ENCODE data around the gene SUMF1. TPM values are rescaled to one million over a fixed set of nuclear protein-coding genes. Genes with fewer than 3 reads are reported as not detected.

SUMF1 gene
- polyA plus RNA-seq, 6 donors from 2014 or later, result 18.8 to 27.6 (median 22.2) TPM

DNA sequence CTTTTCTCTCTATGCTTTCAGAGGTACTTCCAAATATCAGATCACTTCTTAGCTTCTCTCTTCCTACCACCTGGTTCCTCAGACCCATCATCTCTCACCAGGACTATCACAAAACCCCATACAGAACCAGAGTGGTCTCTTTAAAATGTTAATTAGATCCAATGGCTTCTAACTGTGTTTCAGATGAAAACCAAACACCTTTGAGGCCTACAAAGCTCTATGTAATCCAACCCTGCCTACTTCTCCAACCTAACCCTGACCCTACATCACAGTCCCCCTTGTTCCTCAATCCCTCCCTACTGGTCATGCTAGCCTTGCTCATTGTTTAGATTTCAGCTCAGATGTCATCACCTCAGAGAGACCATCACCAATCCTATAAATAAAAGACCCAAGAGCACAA is 34.8 kb downstream of the SUMF1 start:
- Mint-ChIP-seq H3K36me3 (peaks cover 22 to 31% of the 10 kb centered on the region in 2 donors), H3K27me3 (no peaks in the 10 kb centered on the region), H3K4me3 (no peak overlapping the region), H3K4me1 (peaks cover 0 to 9% (median 6%) of the 10 kb centered on the region in 3 donors), H3K27ac (peak overlapping the region in 1 of 6 donors; percentile 81), H3K9me3 (peaks cover 1 to 15% (median 7%) of the 10 kb centered on the region in 7 donors)
- DNase-seq (no peak), ATAC-seq (ENCODE audit: low read depth in 2 of 2) (no peak)

DNA sequence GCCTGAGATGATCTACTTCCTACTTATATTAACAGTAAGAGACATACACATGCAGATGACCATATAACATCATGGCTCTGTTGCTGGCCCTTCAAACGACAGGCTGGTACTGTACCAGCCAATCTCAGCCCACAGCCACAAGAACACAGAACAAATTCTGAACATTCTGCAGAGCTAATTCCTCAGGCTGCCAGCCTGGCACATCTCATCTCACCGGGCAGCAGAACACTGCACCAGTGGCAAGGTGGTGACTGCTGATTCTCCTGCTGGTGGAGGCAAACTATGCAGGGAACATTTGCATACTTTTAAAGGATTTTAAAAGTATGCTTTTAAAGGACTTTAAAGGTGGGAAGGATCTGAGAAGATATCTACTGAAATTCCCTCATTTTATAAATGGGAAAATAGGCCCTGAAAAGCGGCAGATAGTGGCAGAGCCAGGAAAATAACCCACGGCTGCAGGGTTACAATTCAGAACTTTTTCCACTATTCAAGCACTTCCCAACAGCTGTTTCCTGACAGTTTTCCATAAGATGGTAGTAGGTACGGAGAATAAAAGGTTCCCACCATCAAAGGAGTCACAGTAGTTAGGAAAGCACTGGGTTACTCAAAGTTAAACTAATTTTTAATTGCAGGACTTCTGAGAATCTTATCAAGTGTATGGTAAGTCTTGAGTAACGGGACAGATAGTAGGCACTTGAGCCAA is 37.3 kb downstream of the SUMF1 start:
- Mint-ChIP-seq H3K27me3 (no peaks in the 10 kb centered on the region), H3K4me1 (peaks cover 9 to 18% (median 10%) of the 10 kb centered on the region in 3 donors), H3K27ac (no peak overlapping the region), H3K4me3 (no peak overlapping the region), H3K9me3 (peaks cover 1 to 15% (median 7%) of the 10 kb centered on the region in 7 donors), H3K36me3 (peaks cover 22 to 27% of the 10 kb centered on the region in 2 donors)
- no peak for ATAC-seq (ENCODE audit: low read depth in 2 of 2)
- DNase-seq, result no peak

DNA sequence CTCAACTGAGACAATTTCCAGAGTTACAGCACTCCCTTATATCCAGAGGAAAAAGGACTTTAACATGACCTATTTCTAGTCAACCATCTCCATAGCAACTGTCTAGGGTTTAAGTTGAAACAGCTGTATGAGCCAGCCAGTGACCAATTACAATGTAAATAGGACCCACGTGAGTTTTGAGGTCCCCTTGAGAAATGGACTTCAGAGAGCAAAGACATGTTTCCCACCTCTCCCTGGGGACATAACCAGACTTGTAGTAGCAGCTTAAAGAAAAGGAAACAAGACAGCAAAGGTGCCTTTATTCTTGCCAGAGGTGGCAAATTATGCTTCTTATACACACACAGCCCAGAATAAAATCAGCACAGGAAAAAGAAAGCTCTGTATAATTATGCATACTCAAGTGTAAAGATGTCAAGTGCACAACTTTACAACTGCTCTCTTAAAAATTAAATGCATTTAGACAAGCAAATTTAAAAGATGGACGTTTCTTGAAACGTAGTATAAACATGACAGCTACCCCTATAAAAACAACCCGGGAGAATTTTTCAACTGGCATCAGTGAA is 40.2 kb downstream of the SUMF1 start:
- peak overlapping the region in 2 of 6 donors; percentile 37 to 41 for H3K27ac Mint-ChIP-seq
- peaks cover 0 to 8% (median under 1%) of the 10 kb centered on the region in 7 donors for H3K9me3 Mint-ChIP-seq
- no peaks in the 10 kb centered on the region for H3K27me3 Mint-ChIP-seq

DNA sequence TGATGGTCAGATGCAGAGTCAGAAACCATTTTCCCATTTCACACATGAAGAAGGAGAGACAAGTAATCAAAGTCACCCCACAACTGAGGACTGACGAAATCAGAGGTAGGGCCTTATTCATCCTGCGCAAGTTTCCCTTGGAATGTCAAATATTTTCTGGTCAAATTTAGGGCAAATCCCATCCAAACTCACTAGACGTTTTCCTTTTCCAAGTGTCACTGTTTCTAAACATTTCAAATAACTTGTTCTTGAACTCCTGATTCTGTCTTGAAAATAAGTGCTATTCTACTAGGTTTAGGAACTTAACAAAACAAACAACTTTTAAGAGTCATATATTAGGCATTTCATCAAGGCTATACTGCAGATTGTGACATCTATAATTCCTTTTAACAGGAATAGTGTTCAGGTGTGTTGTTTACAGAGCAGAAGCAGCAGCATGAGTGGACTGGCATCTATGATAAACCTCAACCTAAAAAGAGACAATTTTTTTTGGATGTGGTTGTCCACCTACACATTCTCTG is 40.7 kb downstream of the SUMF1 start:
- H3K27ac Mint-ChIP-seq, result peak overlapping the region in 1 of 6 donors; percentile 50

More for the DNA sequence above, 40.2 kb downstream of the SUMF1 start:
- no peak for DNase-seq
- Mint-ChIP-seq H3K36me3 (peaks cover 8 to 16% of the 10 kb centered on the region in 2 donors), H3K4me3 (no peak overlapping the region), H3K4me1 (peaks cover 9 to 15% (median 10%) of the 10 kb centered on the region in 3 donors)
- ATAC-seq (ENCODE audit: low read depth in 2 of 2), result no peak

DNA sequence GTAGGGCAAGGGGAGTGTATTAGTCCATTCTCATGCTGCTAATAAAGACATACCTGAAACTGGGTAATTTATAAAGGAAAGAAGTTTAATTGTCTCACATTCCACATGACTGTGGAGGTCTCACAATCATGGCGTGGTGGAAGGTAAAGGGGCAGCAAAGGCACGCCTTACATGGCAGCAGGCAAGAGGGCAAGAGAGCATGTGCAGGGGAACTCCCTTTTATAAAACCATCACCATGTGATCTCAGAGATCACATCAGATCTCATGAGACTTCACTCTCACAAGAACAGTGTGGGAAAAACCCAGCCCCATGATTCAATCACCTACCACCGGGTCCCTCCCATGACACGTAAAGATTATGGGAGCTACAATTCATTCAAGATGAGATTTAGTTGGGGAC is 41.4 kb downstream of the SUMF1 start:
- peaks cover 0 to 7% of the 10 kb centered on the region in 2 donors for H3K36me3 Mint-ChIP-seq
- DNase-seq, result no peak
- no peaks in the 10 kb centered on the region for H3K27me3 Mint-ChIP-seq
- H3K9me3 Mint-ChIP-seq, result no peaks in the 10 kb centered on the region
- H3K4me3 Mint-ChIP-seq, result no peak overlapping the region
- peaks cover 9 to 15% (median 10%) of the 10 kb centered on the region in 3 donors for H3K4me1 Mint-ChIP-seq
- peak in 1 of 2 donors; percentile 16 for ATAC-seq (ENCODE audit: low read depth in 2 of 2)
- H3K27ac Mint-ChIP-seq, result peak overlapping the region in 2 of 6 donors; percentile 7 to 68

More for the DNA sequence above, 40.7 kb downstream of the SUMF1 start:
- ATAC-seq (ENCODE audit: low read depth in 2 of 2), result no peak
- Mint-ChIP-seq H3K4me3 (no peak overlapping the region), H3K27me3 (no peaks in the 10 kb centered on the region), H3K4me1 (peaks cover 9 to 15% (median 10%) of the 10 kb centered on the region in 3 donors), H3K36me3 (peaks cover 3 to 10% of the 10 kb centered on the region in 2 donors), H3K9me3 (peaks cover 0 to 3% (median 0%) of the 10 kb centered on the region in 7 donors)
- DNase-seq, result no peak

DNA sequence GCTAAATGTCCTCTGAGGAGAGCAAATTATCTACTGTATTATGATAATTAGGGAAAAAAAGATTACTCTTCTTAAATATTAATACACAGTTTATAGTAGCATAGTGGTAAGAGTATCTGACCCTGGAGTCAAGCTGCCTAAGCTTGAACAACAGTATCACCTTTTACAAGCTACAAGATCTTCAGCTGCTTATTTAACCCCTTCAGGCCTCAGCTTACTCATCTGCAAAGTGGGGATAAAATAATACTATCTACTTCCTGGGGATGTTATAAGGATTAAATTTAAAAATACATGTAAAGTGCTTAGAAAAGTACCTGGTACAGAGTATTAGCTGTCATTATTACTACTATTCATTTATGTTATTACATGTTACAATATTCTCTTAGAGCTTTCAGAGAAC is 42.0 kb downstream of the SUMF1 start:
- no peaks in the 10 kb centered on the region for H3K27me3 Mint-ChIP-seq
- H3K9me3 Mint-ChIP-seq, result no peaks in the 10 kb centered on the region
- peaks cover 0 to 7% of the 10 kb centered on the region in 2 donors for H3K36me3 Mint-ChIP-seq
- no peak overlapping the region for H3K4me3 Mint-ChIP-seq
- peaks cover 9 to 15% (median 10%) of the 10 kb centered on the region in 3 donors for H3K4me1 Mint-ChIP-seq
- DNase-seq, result no peak
- no peak for ATAC-seq (ENCODE audit: low read depth in 2 of 2)
- no peak overlapping the region for H3K27ac Mint-ChIP-seq

DNA sequence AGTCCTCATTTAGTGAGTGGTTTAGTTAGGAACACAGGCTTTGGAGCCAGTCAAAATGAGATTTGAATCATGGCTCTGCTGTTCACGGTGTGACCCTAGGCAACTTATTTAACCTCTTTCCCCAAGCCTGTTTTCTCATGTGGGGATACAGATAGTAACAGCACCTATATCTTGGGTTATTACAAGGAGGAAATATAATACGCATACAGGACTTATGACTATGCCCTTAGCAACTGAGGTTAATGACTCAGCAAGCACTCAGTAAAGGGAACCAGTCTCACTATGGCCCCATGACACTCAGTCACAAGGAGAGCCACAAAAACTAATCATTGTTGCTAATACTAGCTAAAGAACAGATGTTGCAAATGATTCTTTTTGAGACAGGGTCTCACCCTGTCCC is 45.9 kb downstream of the SUMF1 start:
- peaks cover 0 to 5% (median 3%) of the 10 kb centered on the region in 3 donors for H3K4me1 Mint-ChIP-seq
- ATAC-seq (ENCODE audit: low read depth in 2 of 2), result no peak
- H3K36me3 Mint-ChIP-seq, result peaks cover 4 to 7% of the 10 kb centered on the region in 2 donors
- no peak for DNase-seq
- H3K27ac Mint-ChIP-seq, result no peak overlapping the region
- no peak overlapping the region for H3K4me3 Mint-ChIP-seq
- no peaks in the 10 kb centered on the region for H3K9me3 Mint-ChIP-seq
- no peaks in the 10 kb centered on the region for H3K27me3 Mint-ChIP-seq

DNA sequence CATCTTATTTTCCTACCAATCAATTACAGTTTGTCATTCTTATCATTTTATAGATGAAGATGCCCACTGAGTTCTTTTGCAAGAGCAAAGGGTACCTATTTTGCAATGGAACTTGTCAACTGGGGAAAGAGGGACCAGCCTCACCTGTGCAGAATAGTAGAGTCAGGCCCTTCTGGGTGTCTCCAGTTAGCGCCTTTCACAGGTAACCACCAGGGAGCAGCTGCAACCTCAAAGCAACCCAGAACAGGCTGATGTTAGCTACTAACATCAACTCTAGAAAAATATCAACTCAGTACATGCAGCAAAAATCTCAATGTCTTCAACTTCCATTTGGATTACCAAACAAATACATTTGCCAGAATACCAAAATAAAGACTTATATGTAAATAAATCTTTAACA is 47.1 kb downstream of the SUMF1 start:
- H3K27ac Mint-ChIP-seq, result no peak overlapping the region
- H3K36me3 Mint-ChIP-seq, result peaks cover 4 to 7% of the 10 kb centered on the region in 2 donors
- H3K9me3 Mint-ChIP-seq, result no peaks in the 10 kb centered on the region
- no peak for DNase-seq
- ATAC-seq (ENCODE audit: low read depth in 2 of 2), result no peak
- H3K4me3 Mint-ChIP-seq, result no peak overlapping the region
- no peaks in the 10 kb centered on the region for H3K4me1 Mint-ChIP-seq
- no peaks in the 10 kb centered on the region for H3K27me3 Mint-ChIP-seq

DNA sequence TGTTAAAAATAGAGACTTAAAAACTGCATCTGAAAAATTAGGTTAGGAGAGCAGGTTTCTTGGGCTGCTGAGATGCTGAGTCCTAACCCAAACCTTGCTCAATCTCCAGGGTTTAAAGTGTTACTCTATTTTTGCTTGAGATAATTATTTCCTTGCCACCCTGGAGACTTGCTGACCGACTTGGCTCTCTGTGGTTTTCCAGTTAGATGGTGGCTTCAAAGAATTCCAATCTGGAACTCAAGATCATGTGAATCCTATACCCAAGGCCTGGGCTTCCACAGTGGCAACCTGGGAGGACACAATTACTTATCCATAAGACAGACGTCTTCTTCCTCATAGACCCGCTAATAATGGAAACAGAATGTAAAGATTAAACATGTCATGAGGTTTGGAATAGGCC is 47.7 kb downstream of the SUMF1 start:
- ATAC-seq (ENCODE audit: low read depth in 2 of 2) (no peak), DNase-seq (no peak)
- no peaks in the 10 kb centered on the region for H3K4me1 Mint-ChIP-seq
- H3K27ac Mint-ChIP-seq, result peak overlapping the region in 1 of 6 donors; percentile 42
- peaks cover 2 to 4% of the 10 kb centered on the region in 2 donors for H3K36me3 Mint-ChIP-seq
- no peak overlapping the region for H3K4me3 Mint-ChIP-seq
- H3K27me3 Mint-ChIP-seq, result no peaks in the 10 kb centered on the region
- no peaks in the 10 kb centered on the region for H3K9me3 Mint-ChIP-seq

DNA sequence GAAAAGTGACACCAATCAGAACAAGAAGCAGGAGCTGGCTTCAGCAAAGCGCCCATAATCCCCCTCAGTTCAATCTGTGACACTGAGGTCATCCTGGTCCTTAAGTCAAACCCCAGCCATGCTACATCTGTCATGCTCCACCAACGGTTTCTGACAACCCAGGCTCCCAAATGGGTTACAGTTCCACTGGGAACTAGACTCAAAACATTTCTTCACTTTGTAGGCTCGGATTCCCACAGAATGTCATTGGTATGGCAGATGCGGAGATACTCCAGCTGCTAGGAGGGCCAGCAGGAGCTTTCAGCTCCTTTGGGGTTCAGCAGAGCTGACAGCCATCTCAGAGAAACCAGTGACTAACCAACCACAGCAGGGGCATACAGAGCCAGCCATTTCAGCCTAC is 48.9 kb downstream of the SUMF1 start:
- H3K4me1 Mint-ChIP-seq, result no peaks in the 10 kb centered on the region
- H3K36me3 Mint-ChIP-seq, result peaks cover 0 to 9% of the 10 kb centered on the region in 2 donors
- H3K9me3 Mint-ChIP-seq, result no peaks in the 10 kb centered on the region
- ATAC-seq (ENCODE audit: low read depth in 2 of 2) (no peak), DNase-seq (no peak)
- no peak overlapping the region for H3K4me3 Mint-ChIP-seq
- H3K27ac Mint-ChIP-seq, result peak overlapping the region in 1 of 6 donors; percentile 76
- H3K27me3 Mint-ChIP-seq, result no peaks in the 10 kb centered on the region

DNA sequence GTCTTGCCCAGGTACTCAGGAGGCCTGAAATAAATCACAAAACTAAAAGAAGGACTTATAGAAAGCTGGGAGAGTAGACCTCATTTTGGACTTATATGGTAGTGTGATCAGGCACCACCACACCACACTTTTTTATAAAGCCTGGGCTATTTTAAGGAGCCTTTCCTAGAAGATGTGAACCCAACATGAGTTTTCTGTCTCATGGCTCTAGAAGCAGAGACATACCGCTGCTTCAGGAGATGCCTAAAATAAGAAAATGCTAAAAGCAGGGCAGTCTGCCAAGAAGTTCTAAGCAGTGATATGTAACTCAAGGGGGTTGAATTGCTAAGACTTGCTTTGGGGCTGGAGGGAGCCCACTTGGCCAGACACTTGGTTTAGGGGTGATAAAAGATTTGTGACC is 49.6 kb downstream of the SUMF1 start:
- ATAC-seq (ENCODE audit: low read depth in 2 of 2), result no peak
- peak overlapping the region in 1 of 6 donors; percentile 9 for H3K27ac Mint-ChIP-seq
- no peaks in the 10 kb centered on the region for H3K4me1 Mint-ChIP-seq
- H3K4me3 Mint-ChIP-seq, result no peak overlapping the region
- DNase-seq, result no peak
- peaks cover 2 to 9% of the 10 kb centered on the region in 2 donors for H3K36me3 Mint-ChIP-seq
- no peaks in the 10 kb centered on the region for H3K9me3 Mint-ChIP-seq
- H3K27me3 Mint-ChIP-seq, result no peaks in the 10 kb centered on the region

DNA sequence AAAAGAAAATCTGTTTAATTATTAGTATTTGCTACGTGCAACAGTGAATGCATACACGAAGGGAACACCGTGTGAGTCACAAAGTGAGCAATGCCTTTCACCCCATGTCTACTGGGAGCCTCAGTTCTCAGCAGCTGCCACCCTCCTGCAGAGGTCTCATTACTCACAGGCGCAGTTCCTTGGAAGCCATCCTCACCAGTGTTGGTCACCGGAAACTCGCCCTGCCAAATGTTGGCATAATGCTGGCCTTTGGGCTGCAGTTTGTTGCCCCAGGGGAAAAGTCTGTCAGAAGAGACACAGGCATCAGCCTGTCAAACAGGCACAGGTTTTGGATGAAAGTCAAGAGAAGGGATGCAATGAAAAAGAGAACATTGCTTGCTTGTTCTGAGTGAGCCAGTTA is 50.1 kb downstream of the SUMF1 start:
- Mint-ChIP-seq H3K4me1 (no peaks in the 10 kb centered on the region), H3K27me3 (no peaks in the 10 kb centered on the region), H3K9me3 (no peaks in the 10 kb centered on the region), H3K27ac (peak overlapping the region in 1 of 6 donors; percentile 9), H3K4me3 (no peak overlapping the region), H3K36me3 (peaks cover 7 to 13% of the 10 kb centered on the region in 2 donors)
- ATAC-seq (ENCODE audit: low read depth in 2 of 2) (no peak), DNase-seq (no peak)

DNA sequence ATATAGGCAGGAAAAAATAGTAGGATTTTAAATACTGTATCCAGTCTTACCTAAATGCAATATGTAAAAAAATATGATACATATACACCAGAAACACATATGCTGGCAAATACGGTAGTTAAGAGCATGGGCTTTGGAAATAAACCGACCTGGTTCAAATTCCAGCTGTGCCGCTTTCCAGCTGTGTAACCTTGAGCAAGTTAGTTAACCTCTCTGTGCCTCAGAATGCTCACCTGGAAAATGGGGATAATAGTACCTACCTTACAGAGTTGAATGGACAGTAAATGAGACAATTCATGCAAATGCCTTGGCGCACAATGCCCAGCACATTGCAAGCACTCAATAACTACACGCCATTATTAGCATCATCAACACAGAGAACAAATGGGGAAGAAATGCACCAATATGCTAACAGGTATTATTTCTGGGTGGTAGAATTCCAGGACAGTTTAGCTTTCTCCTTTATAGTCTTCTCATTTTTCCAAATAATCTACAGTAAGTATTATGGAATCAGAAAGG is 50.6 kb downstream of the SUMF1 start:
- no peaks in the 10 kb centered on the region for H3K9me3 Mint-ChIP-seq
- no peaks in the 10 kb centered on the region for H3K4me1 Mint-ChIP-seq
- H3K27ac Mint-ChIP-seq, result no peak overlapping the region
- peaks cover 10 to 16% of the 10 kb centered on the region in 2 donors for H3K36me3 Mint-ChIP-seq
- no peak for ATAC-seq (ENCODE audit: low read depth in 2 of 2)
- no peak for DNase-seq
- H3K4me3 Mint-ChIP-seq, result no peak overlapping the region
- no peaks in the 10 kb centered on the region for H3K27me3 Mint-ChIP-seq

DNA sequence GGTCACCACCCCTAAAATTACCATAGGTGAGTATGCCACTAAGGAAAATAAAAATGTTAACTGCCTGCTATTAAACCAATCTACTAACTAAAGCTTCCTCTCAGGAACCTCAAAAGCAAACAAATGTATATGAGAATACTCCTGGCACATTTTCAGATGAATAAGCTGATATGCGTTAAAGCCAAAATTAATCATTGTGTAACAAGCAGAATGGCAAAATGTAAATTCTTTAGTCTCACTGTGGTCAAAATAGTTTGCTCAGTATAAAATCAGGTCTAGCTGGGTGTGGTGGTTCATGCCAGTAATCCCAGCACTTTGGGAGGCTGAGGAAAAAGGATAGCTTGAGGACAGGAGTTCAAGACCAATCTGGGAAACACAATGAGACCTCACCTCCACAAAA is 53.6 kb downstream of the SUMF1 start:
- DNase-seq (no peak), ATAC-seq (ENCODE audit: low read depth in 2 of 2) (no peak)
- no peak overlapping the region for H3K27ac Mint-ChIP-seq
- H3K36me3 Mint-ChIP-seq, result peaks cover 10 to 29% of the 10 kb centered on the region in 2 donors
- H3K27me3 Mint-ChIP-seq, result no peaks in the 10 kb centered on the region
- no peaks in the 10 kb centered on the region for H3K9me3 Mint-ChIP-seq
- H3K4me3 Mint-ChIP-seq, result no peak overlapping the region
- no peaks in the 10 kb centered on the region for H3K4me1 Mint-ChIP-seq

Measured in naive B cell (primary cell).